Cardiac muscle cell (in vitro differentiated cells and primary cell): Measurements from ENCODE around the gene ODC1. TPM values are rescaled to one million over a fixed set of nuclear protein-coding genes. Genes with fewer than 3 reads are reported as not detected.

Experiments used
- DNase-seq, 2 donors: peaks; one replicate each; pipeline versions ENCODE4 v3.0.0 to v3.0.0-alpha.2; 2010 to 2017; ENCODE audit warnings: low read depth in 1 of 2, low spot score in 1 of 2
- H3K27ac ChIP-seq: fragments of 200-600 bp; sonication (generic); 2 replicates; pipeline ENCODE4 v1.5.1; 2016
- H3K27me3 ChIP-seq: fragments of 200-600 bp; sonication (generic); 2 replicates; pipeline ENCODE4 v1.6.0; 2016; ENCODE audit warnings: control low read depth
- H3K36me3 ChIP-seq: fragments of 200-600 bp; sonication (generic); 2 replicates; pipeline ENCODE4 v1.5.1; 2016; ENCODE audit warnings: control low read depth
- H3K4me1 ChIP-seq: fragments of 200-600 bp; sonication (generic); 2 replicates; pipeline ENCODE4 v1.8.1; 2017; ENCODE audit warnings: low read depth, mild to moderate bottlenecking, mixed run types
- H3K4me3 ChIP-seq: fragments of 200-600 bp; sonication (generic); 2 replicates; pipeline ENCODE4 v1.5.1; 2016; ENCODE audit warnings: mild to moderate bottlenecking
- H3K9me3 ChIP-seq: fragments of 200-600 bp; sonication (generic); 2 replicates; pipeline ENCODE4 v1.5.1; 2017; ENCODE audit warnings: low read depth, mild to moderate bottlenecking, control low read depth
- CTCF ChIP-seq: IDR thresholded peaks from 2 replicates; pipeline ENCODE4 v1.5.1; 2012; ENCODE audit warnings: low read depth, mild to moderate bottlenecking, low read length
- polyA plus RNA-seq: library from polyadenylated mRNA; unstranded; fragments of >200 nt; fragmentation: Nextera tagmentation; extraction: Ambion mirVana; gene quantifications from 2 replicates; pipeline ENCODE4 v1.2.1, GENCODE V29; 2016
- total RNA-seq: library from RNA; depleted of rRNA; stranded (reverse); fragments of >200 nt; gene quantifications from 2 replicates; pipeline ENCODE4 v1.2.3, GENCODE V29; 2016

The ODC1 gene
- total and polyA plus RNA-seq, 2 experiments from 2014 or later: 117 to 129 TPM

GRCh38 chr2:10477443-10478297 lies 29.5 kb upstream of the ODC1 start:
- no peak for DNase-seq
- Histone ChIP-seq H3K4me1 (no peaks in the 10 kb centered on the region), H3K27ac (no peak overlapping the region), H3K36me3 (no peaks in the 10 kb centered on the region), H3K27me3 (peaks cover 26% of the 10 kb centered on the region), H3K4me3 (no peak overlapping the region), H3K9me3 (no peaks in the 10 kb centered on the region)
- TF ChIP-seq CTCF: no peak

- Histone ChIP-seq H3K36me3 (no peaks in the 10 kb centered on the region), H3K27me3 (peaks cover 23% of the 10 kb centered on the region), H3K27ac (no peak overlapping the region), H3K9me3 (no peaks in the 10 kb centered on the region), H3K4me1 (no peaks in the 10 kb centered on the region), H3K4me3 (no peak overlapping the region)
- no peak for TF ChIP-seq CTCF
- DNase-seq: no peak
These were observed 28.8 kb upstream of the ODC1 start for GRCh38 chr2:10476723-10477442.

- Histone ChIP-seq H3K27ac (no peak overlapping the region), H3K36me3 (no peaks in the 10 kb centered on the region), H3K27me3 (peaks cover 21% of the 10 kb centered on the region), H3K4me3 (no peak overlapping the region), H3K4me1 (no peaks in the 10 kb centered on the region), H3K9me3 (no peaks in the 10 kb centered on the region)
- TF ChIP-seq CTCF: no peak
- no peak for DNase-seq
These were observed 27.9 kb upstream of the ODC1 start for GRCh38 chr2:10475811-10476660.

GRCh38 chr2:10475221-10475722 lies 27.1 kb upstream of the ODC1 start:
- no peak for TF ChIP-seq CTCF
- H3K4me3 ChIP-seq: no peak overlapping the region
- H3K36me3 ChIP-seq: no peaks in the 10 kb centered on the region
- no peaks in the 10 kb centered on the region for H3K9me3 ChIP-seq
- H3K27ac ChIP-seq: no peak overlapping the region
- no peaks in the 10 kb centered on the region for H3K4me1 ChIP-seq
- peaks cover 21% of the 10 kb centered on the region for H3K27me3 ChIP-seq
- no peak for DNase-seq

GRCh38 chr2:10473121-10473756 lies 25.1 kb upstream of the ODC1 start:
- no peak for DNase-seq
- Histone ChIP-seq H3K4me3 (no peak overlapping the region), H3K36me3 (no peaks in the 10 kb centered on the region), H3K4me1 (peaks cover 3% of the 10 kb centered on the region), H3K27me3 (peaks cover 6% of the 10 kb centered on the region), H3K27ac (no peak overlapping the region), H3K9me3 (no peaks in the 10 kb centered on the region)
- TF ChIP-seq CTCF: no peak
